GM12873 (cell line): ENCODE measurements around the gene ABHD2.

ENCODE experiments used
- CTCF ChIP-seq: IDR thresholded peaks from 2 replicates; pipeline ENCODE4 v1.5.1; 2012; ENCODE audit warnings: low read depth, mild to moderate bottlenecking, moderate library complexity, low read length, control low read depth; ENCODE audit not compliant: insufficient read depth; ENCODE audit errors: missing control alignments

ABHD2 gene

DNA sequence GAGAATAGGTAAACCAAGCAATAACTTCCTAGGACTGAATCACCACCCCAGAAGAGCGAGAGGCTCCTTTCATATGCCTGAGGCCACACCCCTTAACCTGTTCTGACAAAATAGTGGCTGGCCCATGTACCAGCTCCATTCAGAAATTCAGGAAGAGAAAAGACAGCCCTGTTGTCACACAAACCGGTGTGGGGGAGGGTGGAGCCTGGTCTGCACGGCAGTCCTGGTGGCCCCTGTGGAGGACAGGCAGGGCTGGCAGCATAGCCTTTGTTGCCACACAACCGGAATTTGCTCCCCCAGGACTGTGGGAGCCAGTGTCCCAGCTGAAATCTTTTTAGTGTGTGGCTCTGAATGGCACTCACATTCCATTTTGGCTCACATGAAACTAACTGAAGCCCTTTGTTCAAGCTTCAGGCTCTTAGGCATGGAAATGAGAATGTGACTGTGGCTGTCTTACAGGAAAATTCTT is 109.3 kb downstream of the ABHD2 start:
- TF ChIP-seq CTCF, result no peak

DNA sequence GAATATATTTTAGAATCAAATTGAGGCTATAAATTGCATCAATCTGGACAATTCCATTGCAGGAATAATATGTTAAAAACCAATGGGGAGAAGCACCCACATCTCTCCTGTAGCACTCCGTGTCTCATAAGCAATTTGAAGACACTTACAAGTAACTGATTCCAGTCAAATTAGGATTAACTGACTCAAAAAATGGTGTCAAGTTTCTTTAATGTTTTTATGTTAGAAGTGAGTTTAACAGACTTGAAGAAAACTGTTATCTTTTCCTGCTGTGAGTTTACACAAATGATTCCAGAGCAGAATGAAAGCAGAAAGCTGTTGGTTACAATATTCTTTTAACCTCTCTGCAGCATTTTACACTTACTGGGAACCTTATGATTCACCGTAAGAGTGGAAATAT is 109.9 kb downstream of the ABHD2 start:
- TF ChIP-seq CTCF, result no peak

DNA sequence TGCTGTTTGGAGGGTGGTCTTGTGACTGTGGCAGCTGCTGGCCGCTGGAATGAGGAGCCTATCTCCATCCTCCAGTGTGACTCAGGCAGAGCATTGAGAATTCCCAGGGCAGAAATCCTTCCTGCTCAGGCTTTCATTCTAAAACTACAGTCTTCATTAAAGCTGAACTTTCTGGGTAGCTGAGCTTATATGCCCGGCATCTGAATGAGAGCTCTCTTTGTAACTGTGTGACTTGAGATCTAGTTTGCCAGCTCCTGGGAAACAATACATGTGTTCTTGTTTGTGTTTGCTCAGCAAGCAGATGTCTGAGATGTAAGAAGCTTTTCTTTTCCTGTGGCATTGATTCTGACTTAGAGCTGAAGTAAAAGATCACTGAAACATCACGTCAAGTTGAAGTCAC is 110.7 kb downstream of the ABHD2 start:
- TF ChIP-seq CTCF, result no peak

DNA sequence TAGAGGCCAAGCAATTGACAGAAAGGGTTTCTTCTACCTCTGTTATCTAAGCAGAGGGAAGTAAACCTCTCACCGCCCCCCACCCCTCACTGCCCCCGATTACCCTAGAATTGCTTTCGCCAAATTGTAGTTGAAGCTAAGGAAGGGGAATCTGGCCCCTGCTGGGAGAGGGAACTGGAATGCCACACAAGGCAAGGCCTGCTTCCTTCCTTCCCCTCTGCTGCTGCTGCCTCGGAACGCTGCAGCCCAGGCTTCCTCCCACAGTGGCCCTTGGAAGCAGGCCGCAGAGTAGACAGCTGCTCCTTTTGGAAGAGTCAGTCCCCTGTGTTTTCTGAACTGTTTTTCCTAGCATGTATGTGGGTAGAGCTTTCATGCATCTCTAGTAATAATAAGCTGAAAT is 111.5 kb downstream of the ABHD2 start:
- TF ChIP-seq CTCF, result no peak

GRCh38 chr15:89200182-89200581 is 111.9 kb downstream of the ABHD2 start:
- no peak for TF ChIP-seq CTCF

- no peak for TF ChIP-seq CTCF
These were observed 113.3 kb downstream of the ABHD2 start for GRCh38 chr15:89201465-89202005.

- TF ChIP-seq CTCF, result no peak
These were observed 115.5 kb downstream of the ABHD2 start for GRCh38 chr15:89203705-89204273.
